BLaER1 treated with 17β-estradiol and CSF1 and Interleukin-3, amounts not matched to agents 10 nM and 100 nM (cell line): ENCODE data around the gene SPHK1.

Source experiments
- H3K27ac ChIP-seq, 11 experiments: shearing (Covaris generic); formaldehyde crosslinking; 2 replicates each; pipeline ENCODE4 v1.8.1; 2022
- H3K27me3 ChIP-seq, 11 experiments: shearing (Covaris generic); formaldehyde crosslinking; 2 replicates each; pipeline ENCODE4 v1.8.1; 2022
- H3K36me3 ChIP-seq, 11 experiments: shearing (Covaris generic); formaldehyde crosslinking; 2 replicates each; pipeline ENCODE4 v1.8.1; 2022
- H3K4me1 ChIP-seq, 10 experiments: shearing (Covaris generic); formaldehyde crosslinking; 2 replicates each; pipeline ENCODE4 v1.8.1; 2022
- H3K4me2 ChIP-seq, 11 experiments: shearing (Covaris generic); formaldehyde crosslinking; 2 replicates each; pipeline ENCODE4 v1.8.1; 2022
- H3K4me3 ChIP-seq, 10 experiments: shearing (Covaris generic); formaldehyde crosslinking; 2 replicates each; pipeline ENCODE4 v1.8.1; 2022
- H3K9ac ChIP-seq, 11 experiments: shearing (Covaris generic); formaldehyde crosslinking; 2 replicates each; pipeline ENCODE4 v1.8.1; 2022
- H3K9me3 ChIP-seq, 11 experiments: shearing (Covaris generic); formaldehyde crosslinking; replicated peaks in 1 of 11; 2 replicates each; pipeline ENCODE4 v1.8.1; 2022
- H4K20me1 ChIP-seq, 11 experiments: shearing (Covaris generic); formaldehyde crosslinking; 2 replicates each; pipeline ENCODE4 v1.8.1; 2022
- Cebpa-rat ChIP-seq, 11 experiments: shearing (Covaris generic); IDR thresholded peaks; 2 replicates each; pipeline ENCODE4 v1.8.1; 2022

SPHK1 gene

DNA sequence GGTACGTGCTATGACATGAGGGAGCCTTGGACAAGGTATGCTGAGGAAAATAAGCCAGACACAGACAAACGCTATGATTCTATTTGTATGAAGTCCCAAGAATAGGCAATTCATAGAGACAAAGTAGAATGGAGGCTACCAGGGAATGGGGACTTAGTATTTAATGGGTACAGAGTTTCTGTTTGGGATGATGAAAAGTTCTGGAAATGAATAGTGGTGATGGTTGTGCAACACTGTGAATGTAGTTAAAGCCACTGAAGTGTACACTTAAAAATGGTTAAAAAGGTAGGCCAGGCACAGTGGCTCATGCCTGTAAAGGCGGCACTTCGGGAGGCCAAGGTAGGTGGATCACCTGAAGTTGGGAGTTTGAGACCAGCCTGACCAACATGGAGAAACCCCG, 33.9 kb upstream of the SPHK1 start:
- Histone ChIP-seq H3K9ac (no peak overlapping the region), H4K20me1 (peaks cover 0 to 8% (median 0%) of the 10 kb centered on the region in 11 experiments; a peak in 5 of 22 replicates), H3K4me3 (no peak overlapping the region), H3K27me3 (no peaks in the 10 kb centered on the region), H3K36me3 (peaks cover 25 to 39% (median 28%) of the 10 kb centered on the region in 11 experiments), H3K9me3 (no peaks in the 10 kb centered on the region), H3K4me2 (no peak overlapping the region), H3K27ac (no peak overlapping the region), H3K4me1 (peaks cover 20 to 29% (median 24%) of the 10 kb centered on the region in 10 experiments)
- TF ChIP-seq Cebpa-rat (IDR thresholded peaks at IDR 0.05) = no peak

DNA sequence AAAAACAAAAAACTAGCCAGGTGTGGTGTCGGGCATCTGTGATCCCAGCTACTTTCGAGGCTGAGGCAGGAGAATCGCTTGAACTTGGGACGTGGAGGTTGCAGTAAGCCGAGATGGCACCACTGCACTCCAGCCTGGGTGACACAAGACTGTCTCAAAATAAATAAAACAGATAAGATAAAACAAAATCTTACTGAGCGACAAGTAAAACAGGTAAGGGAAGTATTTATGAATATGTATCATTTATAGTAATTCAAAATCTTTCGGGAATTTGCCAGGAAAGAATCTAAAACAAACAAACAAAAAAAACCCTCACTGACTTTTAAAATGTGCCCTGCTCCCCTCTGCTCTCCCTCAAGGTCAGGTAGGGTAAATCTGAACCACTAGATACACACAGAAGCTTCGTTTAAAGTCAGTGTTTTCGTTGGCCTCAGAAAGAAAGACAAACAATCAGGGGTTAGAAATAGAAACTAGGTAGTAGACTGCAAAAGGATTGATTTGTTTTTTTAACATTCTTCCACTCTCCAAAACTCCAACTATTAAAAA, 32.8 kb upstream of the SPHK1 start:
- Histone ChIP-seq H4K20me1 (peaks cover 0 to 8% (median 0%) of the 10 kb centered on the region in 11 experiments; a peak in 5 of 22 replicates), H3K4me2 (peak overlapping the region in 10 of 11 experiments; percentile 7 to 99 (median 98); a peak in 10 of 22 replicates), H3K9ac (peak overlapping the region in 3 of 11 experiments; percentile 30 to 95 (median 39); a peak in 2 of 22 replicates), H3K27me3 (no peaks in the 10 kb centered on the region), H3K36me3 (peaks cover 13 to 28% (median 17%) of the 10 kb centered on the region in 11 experiments), H3K4me3 (no peak overlapping the region), H3K9me3 (no peaks in the 10 kb centered on the region), H3K4me1 (peaks cover 20 to 29% (median 24%) of the 10 kb centered on the region in 10 experiments), H3K27ac (no peak overlapping the region)
- no peak for TF ChIP-seq Cebpa-rat (IDR thresholded peaks at IDR 0.05)

DNA sequence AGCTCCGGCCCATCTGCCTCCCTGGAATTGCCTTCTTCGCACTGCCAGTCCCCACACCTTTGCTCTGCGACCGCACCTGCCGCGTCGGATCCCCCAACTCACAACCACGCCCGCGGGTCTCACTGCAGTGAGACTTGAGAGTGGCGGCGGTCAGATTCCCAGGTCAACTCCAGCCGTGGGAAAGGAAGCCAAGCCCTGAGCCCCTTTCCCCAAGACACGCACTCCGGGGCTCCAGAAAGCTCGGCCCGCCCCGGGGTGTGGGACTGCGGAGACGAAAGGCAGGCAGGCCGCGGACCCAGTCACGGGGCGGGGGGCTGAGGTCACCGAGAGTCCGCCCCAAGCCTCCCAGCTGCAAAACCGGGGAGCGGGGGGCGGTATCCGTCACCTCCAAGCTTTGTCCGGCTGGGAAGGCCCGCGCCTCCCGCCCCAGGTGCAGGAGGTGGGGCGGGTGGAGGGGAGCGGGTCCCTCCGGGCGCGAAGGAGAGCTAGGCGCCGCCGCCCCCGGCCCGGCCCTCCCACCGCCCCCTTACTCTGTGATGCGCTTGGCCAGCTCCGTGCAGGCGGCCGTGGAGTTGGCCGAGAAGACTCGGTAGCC, 31.3 kb upstream of the SPHK1 start:
- peak overlapping the region; percentile 77 to 96 (median 88) for H3K4me3 ChIP-seq
- peak overlapping the region; percentile 50 to 99 (median 98); a peak in 21 of 22 replicates for H3K27ac ChIP-seq
- H3K4me2 ChIP-seq = peak overlapping the region; percentile 92 to 99 (median 97)
- H3K27me3 ChIP-seq = no peaks in the 10 kb centered on the region
- TF ChIP-seq Cebpa-rat (IDR thresholded peaks at IDR 0.05) = no peak
- peak overlapping the region; percentile 94 to 98 (median 97) for H3K9ac ChIP-seq
- peaks cover 0 to 13% (median 2%) of the 10 kb centered on the region in 11 experiments; a peak in 11 of 22 replicates for H3K36me3 ChIP-seq
- H4K20me1 ChIP-seq = peaks cover 0 to 8% (median 0%) of the 10 kb centered on the region in 11 experiments; a peak in 5 of 22 replicates
- H3K9me3 ChIP-seq = no peaks in the 10 kb centered on the region
- peaks cover 20 to 29% (median 24%) of the 10 kb centered on the region in 10 experiments for H3K4me1 ChIP-seq

DNA sequence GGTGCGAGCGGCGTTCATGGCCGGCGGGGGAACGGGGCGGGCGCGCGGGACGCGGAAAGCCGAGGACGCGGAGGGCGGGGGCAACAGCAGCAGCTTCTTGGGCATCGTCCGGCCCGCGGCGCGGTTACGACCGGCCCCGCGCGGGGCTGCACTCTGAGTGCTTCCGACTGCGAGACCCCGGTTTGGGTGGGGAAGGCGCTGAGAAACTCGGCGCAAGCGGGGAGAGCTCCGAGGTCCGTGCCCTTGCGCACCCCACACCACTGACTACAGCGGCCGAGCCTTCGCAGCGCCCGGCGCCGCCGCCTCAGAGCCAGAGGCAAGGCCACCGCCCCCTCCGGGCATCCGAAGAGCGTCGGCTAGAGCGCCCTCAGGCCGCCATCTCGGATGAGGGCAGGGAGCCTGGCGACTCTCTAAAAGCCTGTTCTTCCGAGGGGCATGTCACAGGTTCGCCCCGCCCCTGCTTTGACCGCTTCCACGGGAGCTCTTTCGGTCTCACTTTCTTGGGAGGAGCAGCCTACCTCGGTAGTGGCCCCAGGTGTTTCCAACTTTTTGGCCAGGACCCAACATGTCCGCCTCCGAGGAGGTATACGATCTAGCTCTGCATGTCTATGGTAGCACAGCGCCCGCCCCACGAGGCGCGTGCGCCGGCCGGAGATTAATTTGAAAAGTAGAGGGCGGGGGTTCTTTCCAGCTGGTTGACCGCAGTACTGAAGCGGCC, 30.7 kb upstream of the SPHK1 start, which contains the start of gene PRPSAP1:
TSS of gene PRPSAP1 (minus strand) at position 318 of the 718 bp plus-strand sequence. CDS start at position 105, 213 bp downstream.
- peak within 1 kb of the TSS; percentile 94 to 98 (median 97) for H3K9ac ChIP-seq
- H4K20me1 ChIP-seq = peaks cover 0 to 8% (median 0%) of the 10 kb centered on the region in 11 experiments; a peak in 5 of 22 replicates
- H3K4me2 ChIP-seq = peak within 1 kb of the TSS; percentile 92 to 99 (median 97)
- H3K9me3 ChIP-seq = no peaks in the 10 kb centered on the region
- TF ChIP-seq Cebpa-rat (IDR thresholded peaks at IDR 0.05) = no peak
- H3K4me3 ChIP-seq = peak within 1 kb of the TSS; percentile 77 to 96 (median 88)
- H3K27me3 ChIP-seq = no peaks in the 10 kb centered on the region
- peaks cover 0 to 6% (median 0%) of the 10 kb centered on the region in 11 experiments; a peak in 1 of 22 replicates for H3K36me3 ChIP-seq
- H3K27ac ChIP-seq = peak within 1 kb of the TSS; percentile 96 to 99 (median 98)
- H3K4me1 ChIP-seq = peaks cover 20 to 29% (median 24%) of the 10 kb centered on the region in 10 experiments

DNA sequence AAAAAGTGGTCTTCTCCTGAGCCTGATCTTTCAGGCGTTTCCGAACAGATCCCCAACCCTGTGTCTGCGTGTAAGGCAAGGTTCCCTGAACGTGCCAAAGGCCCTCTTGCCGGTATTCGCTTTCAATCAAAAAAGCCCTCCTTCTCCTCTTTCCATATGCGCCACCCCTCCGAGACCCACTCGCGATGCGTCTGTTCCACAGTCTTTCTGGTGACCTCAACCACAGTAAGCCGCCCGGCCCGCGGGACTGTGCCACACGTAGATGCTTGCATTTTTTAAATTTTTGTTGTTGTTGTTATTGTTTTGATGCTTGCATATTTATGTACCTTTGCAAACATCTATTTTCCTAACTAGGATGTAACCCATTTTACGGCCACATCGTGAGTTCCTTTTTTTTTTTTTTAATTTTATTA, 30.1 kb upstream of the SPHK1 start:
- Histone ChIP-seq H3K9ac (peak overlapping the region; percentile 94 to 98 (median 97)), H3K4me1 (peaks cover 20 to 29% (median 24%) of the 10 kb centered on the region in 10 experiments), H3K4me2 (peak overlapping the region; percentile 92 to 99 (median 97)), H3K9me3 (no peaks in the 10 kb centered on the region), H3K27ac (peak overlapping the region; percentile 96 to 99 (median 98)), H3K4me3 (peak overlapping the region; percentile 77 to 96 (median 88)), H4K20me1 (peaks cover 0 to 8% (median 0%) of the 10 kb centered on the region in 11 experiments; a peak in 5 of 22 replicates), H3K27me3 (no peaks in the 10 kb centered on the region), H3K36me3 (0 out of 22 replicates have a peak, but pooled peaks cover 0 to 5% (median 0%) of the 10 kb centered on the region in 11 experiments)
- TF ChIP-seq Cebpa-rat (IDR thresholded peaks at IDR 0.05) = no peak

DNA sequence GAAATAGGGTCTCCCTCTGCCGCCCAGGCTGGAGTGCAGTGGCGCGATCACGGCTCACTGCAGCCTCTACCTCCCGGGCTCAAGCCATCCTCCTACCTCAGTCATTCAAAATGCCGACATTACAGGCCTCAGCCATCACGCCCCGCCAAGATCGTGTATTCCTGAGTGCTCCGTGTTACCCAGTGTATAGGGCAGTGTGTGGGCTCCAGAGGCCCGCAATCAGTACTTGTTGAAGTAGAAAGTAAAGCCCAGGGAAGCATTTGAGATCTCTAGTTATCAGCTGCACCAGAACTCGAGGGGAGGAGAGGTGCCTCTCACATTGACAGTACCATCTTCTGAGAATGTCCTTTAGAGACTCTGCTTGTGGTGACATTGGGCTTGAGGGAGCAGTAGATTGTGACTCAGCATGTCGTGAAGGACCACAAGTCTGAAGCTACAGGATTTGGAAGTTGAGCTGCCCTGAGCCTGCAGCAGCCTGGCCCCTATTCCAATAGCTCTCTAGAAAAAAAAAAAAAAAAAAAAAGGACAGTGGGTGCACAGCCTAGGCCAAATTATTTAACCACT, 29.6 kb upstream of the SPHK1 start:
- Histone ChIP-seq H3K27ac (peak overlapping the region in 1 of 11 experiments; percentile 96; a peak in 2 of 22 replicates), H4K20me1 (peaks cover 0 to 8% (median 0%) of the 10 kb centered on the region in 11 experiments; a peak in 5 of 22 replicates), H3K9me3 (no peaks in the 10 kb centered on the region), H3K4me1 (peaks cover 20 to 29% (median 24%) of the 10 kb centered on the region in 10 experiments), H3K27me3 (no peaks in the 10 kb centered on the region), H3K9ac (peak overlapping the region; percentile 94 to 98 (median 97); a peak in 16 of 22 replicates), H3K4me3 (peak overlapping the region; percentile 77 to 96 (median 88); a peak in 15 of 20 replicates), H3K4me2 (peak overlapping the region; percentile 92 to 99 (median 97)), H3K36me3 (0 out of 22 replicates have a peak, but pooled peaks cover 0 to under 1% (median 0%) of the 10 kb centered on the region in 11 experiments)
- no peak for TF ChIP-seq Cebpa-rat (IDR thresholded peaks at IDR 0.05)

DNA sequence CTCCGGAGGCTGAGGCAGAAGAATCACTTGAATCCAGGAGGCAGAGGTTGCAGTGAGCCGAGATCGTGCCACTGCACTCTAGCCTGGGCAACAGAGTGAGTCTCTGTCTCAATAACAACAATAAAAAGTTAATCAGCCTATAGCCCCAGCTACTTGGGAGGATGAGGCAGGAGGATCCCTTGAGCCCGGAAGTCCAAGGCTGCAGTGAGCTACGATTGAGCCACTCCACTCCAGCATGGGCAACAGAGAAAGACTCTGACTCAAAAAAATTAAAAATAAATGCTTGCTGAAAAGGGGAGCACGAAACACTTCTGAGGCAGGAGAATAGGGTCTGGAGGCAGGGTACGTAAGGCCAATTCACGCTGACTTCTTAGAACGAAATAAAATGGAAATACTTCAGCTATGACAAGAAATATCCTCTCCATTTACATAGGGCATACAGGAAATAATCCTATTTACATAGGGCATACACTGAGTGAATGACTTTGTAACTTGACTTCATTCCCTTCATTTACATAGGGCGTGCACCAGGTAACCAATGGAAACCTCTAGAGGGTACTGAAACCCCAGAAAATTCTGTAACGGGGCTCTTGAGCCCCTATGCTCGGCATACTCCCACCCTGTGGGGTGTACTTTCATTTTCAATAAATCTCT, 27.5 kb upstream of the SPHK1 start:
- Histone ChIP-seq H3K36me3 (no peaks in the 10 kb centered on the region), H4K20me1 (peaks cover 0 to 8% (median 0%) of the 10 kb centered on the region in 11 experiments; a peak in 4 of 22 replicates), H3K27ac (no peak overlapping the region), H3K9me3 (no peaks in the 10 kb centered on the region), H3K4me2 (no peak overlapping the region), H3K4me3 (no peak overlapping the region), H3K27me3 (no peaks in the 10 kb centered on the region), H3K4me1 (peaks cover 16 to 22% (median 20%) of the 10 kb centered on the region in 10 experiments), H3K9ac (no peak overlapping the region)
- TF ChIP-seq Cebpa-rat (IDR thresholded peaks at IDR 0.05) = no peak

DNA sequence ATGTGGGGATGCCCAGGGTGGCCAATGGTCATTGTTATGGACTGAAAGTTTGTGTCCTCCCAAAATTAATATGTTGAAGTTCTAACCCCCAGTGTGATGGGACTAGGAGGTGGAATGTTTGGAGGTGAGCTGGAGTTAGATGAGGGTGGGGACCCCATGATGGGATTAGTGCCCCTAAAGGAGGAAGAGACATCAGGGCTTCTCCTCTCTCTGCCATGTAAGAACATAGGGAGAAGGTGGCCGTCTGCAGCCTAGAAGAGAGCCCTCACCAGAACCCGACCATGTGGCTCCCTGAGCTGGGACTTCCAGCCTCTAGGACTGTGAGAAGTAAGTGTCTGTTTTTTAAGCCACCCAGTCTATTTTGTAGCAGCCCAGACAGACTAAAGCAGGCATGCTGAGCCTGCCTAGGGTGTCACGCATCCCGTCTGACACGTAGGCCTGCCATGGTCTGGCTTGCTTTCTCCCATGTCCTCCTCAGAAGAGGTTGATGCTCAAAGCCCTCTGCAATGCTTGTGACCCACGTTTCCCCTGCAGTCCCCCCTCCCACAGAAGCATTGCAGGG, 26.7 kb upstream of the SPHK1 start:
- Histone ChIP-seq H3K9ac (no peak overlapping the region), H3K27ac (no peak overlapping the region), H3K9me3 (no peaks in the 10 kb centered on the region), H3K4me2 (no peak overlapping the region), H3K27me3 (no peaks in the 10 kb centered on the region), H3K4me3 (no peak overlapping the region), H3K36me3 (no peaks in the 10 kb centered on the region), H3K4me1 (peaks cover 10 to 16% (median 14%) of the 10 kb centered on the region in 10 experiments), H4K20me1 (peaks cover 0 to 5% (median 0%) of the 10 kb centered on the region in 11 experiments; a peak in 3 of 22 replicates)
- TF ChIP-seq Cebpa-rat (IDR thresholded peaks at IDR 0.05) = no peak
